Small intestine (tissue), 4 donors: Measurements from ENCODE around the gene DYRK3. TPM values are rescaled to one million over a fixed set of nuclear protein-coding genes. Genes with fewer than 3 reads are reported as not detected.

Experiments
- polyA plus RNA-seq, 4 donors: library from polyadenylated mRNA; stranded (reverse) in 3 of 4; unstranded in 1 of 4; fragments of 200-250 nt in 3 of 4; fragments of 120-200 nt in 1 of 4; gene quantifications; one replicate each; pipeline versions ENCODE4 v1.2.1 to v1.2.3, GENCODE V29; 2013
- donor health status: healthy with polysubstance abuse.
- donor health status: Bipolar disorder and iron deficiency.
- donor health status: healthy.

Gene DYRK3
- polyA plus RNA-seq, 4 donors, result 0.45 to 1.7 (median 1.1) TPM

Other genes starting within 250 kb of the DYRK3 start
- 1 to 10 TPM; 4.1 to 8.7 (median 6.9) TPM for gene IKBKE, start 165.1 kb upstream of the DYRK3 start, polyA plus RNA-seq
- 1 to 10 TPM; 1.6 to 7.3 (median 4.4) TPM for gene RASSF5, start 128.0 kb upstream of the DYRK3 start, polyA plus RNA-seq
- 10 to 100 TPM; 21.6 to 46.4 (median 31.7) TPM for gene EIF2D, start 23.1 kb upstream of the DYRK3 start, polyA plus RNA-seq
- gene MAPKAPK2, start 49.4 kb downstream of the DYRK3 start, polyA plus RNA-seq, result 10 to 100 TPM; 56.4 to 93.5 (median 71.3) TPM
- gene IL19, start 135.2 kb downstream of the DYRK3 start, polyA plus RNA-seq, result not detected
- gene IL10, start 137.0 kb downstream of the DYRK3 start, polyA plus RNA-seq, result 1 to 10 TPM in 1 of 4 donors, under 1 TPM in 2, not detected in 1; 0.41 to 5.1 (median 0.54) TPM
- not detected for gene IL20, start 230.1 kb downstream of the DYRK3 start, polyA plus RNA-seq